SU-DHL-6 (cell line): ENCODE results near the gene PRLR.

Experiments
- H2AFZ ChIP-seq: fragments of 200-600 bp; sonication (generic); 2 replicates; pipeline ENCODE4 v1.6.1; 2014; ENCODE audit warnings: low read depth, mild to moderate bottlenecking, moderate library complexity, mixed read lengths, antibody characterized with exemption, low read length; ENCODE audit not compliant: severe bottlenecking
- H3F3A ChIP-seq: fragments of 200-600 bp; shearing (Covaris generic); 2 replicates; pipeline ENCODE4 v1.6.0; 2016; ENCODE audit warnings: antibody characterized with exemption, mild to moderate bottlenecking; ENCODE audit not compliant: insufficient read depth
- H3K27ac ChIP-seq: fragments of 200-600 bp; sonication (generic); 2 replicates; pipeline ENCODE4 v1.5.1; 2016; ENCODE audit warnings: low read depth, mild to moderate bottlenecking, low read length, moderate library complexity, mixed read lengths
- H3K27me3 ChIP-seq: fragments of 200-600 bp; sonication (generic), shearing (Covaris generic); 2 replicates; pipeline ENCODE4 v1.6.0; 2014; ENCODE audit warnings: mild to moderate bottlenecking, low read length
- H3K36me3 ChIP-seq: fragments of 200-600 bp; sonication (generic); 2 replicates; pipeline ENCODE4 v1.6.1; 2014; ENCODE audit warnings: mild to moderate bottlenecking, low read length, mixed read lengths
- H3K4me2 ChIP-seq: fragments of 300-600, 200-600 bp; shearing (Covaris generic), sonication (generic); 2 replicates; pipeline ENCODE4 v1.6.0; 2014; ENCODE audit warnings: low read length, low read depth, mild to moderate bottlenecking; ENCODE audit not compliant: poor library complexity, severe bottlenecking
- H3K4me3 ChIP-seq: fragments of 200-600 bp; sonication (generic); 2 replicates; pipeline ENCODE4 v1.5.1; 2014; ENCODE audit warnings: antibody characterized with exemption, low read length, mild to moderate bottlenecking, mixed read lengths; ENCODE audit not compliant: insufficient read depth, poor library complexity, severe bottlenecking
- H3K79me2 ChIP-seq: fragments of 200-600 bp; sonication (generic); 2 replicates; pipeline ENCODE4 v1.6.1; 2014; ENCODE audit warnings: mild to moderate bottlenecking, low read length, moderate library complexity; ENCODE audit not compliant: insufficient read depth
- H3K9ac ChIP-seq: fragments of 200-600 bp; sonication (generic); 2 replicates; pipeline ENCODE4 v1.7.0; 2014; ENCODE audit warnings: mild to moderate bottlenecking, low read length
- H3K9me2 ChIP-seq: fragments of 200-600 bp; sonication (generic); replicated peaks from 2 replicates; pipeline ENCODE4 v1.6.1; 2014; ENCODE audit warnings: low read length; ENCODE audit not compliant: insufficient read depth
- H3K9me3 ChIP-seq: fragments of 200-600 bp; sonication (generic); 2 replicates; pipeline ENCODE4 v1.6.1; 2014; ENCODE audit warnings: low read length, mixed read lengths; ENCODE audit not compliant: insufficient read depth
- H4K20me1 ChIP-seq: fragments of 200-600 bp; sonication (generic); 2 replicates; pipeline ENCODE4 v1.6.1; 2014; ENCODE audit warnings: low read depth, mild to moderate bottlenecking, antibody characterized with exemption, low read length, moderate library complexity, mixed read lengths
- EZH2phosphoT487 ChIP-seq: fragments of 200-600 bp; sonication (generic), shearing (Covaris generic); conservative IDR thresholded peaks from 2 replicates; pipeline ENCODE4 v1.6.1; 2018; ENCODE audit warnings: mild to moderate bottlenecking, antibody characterized with exemption, low read length, moderate library complexity, mixed read lengths
- TF ChIP-seq, protein P1 (sequence below): fragments of 200-600 bp; sonication (generic); IDR thresholded peaks from one replicate; pipeline ENCODE4 v1.5.1; 2017; ENCODE audit warnings: antibody characterized with exemption, mild to moderate bottlenecking, low read length, moderate library complexity; ENCODE audit not compliant: insufficient read depth, poor library complexity, severe bottlenecking

PRLR gene

DNA sequence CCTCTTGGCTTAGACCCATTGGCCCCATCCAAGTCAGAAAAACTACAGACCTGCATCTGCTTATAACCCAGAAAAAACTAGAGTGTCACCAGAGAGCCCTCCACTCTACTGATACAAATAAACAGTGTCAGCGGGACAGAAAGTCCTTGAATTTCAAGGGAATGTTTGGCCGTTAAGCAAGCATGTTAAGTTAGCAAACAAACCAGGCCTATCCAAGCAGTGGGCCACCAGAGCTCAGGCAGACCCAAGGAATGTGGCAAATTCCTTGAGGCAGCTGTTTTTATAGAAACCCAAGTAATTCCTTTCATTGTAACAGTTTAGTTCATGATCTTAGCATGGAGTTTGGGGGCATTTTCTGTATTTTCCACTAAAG, 70.9 kb downstream of the PRLR start:
- Histone ChIP-seq H3K9me3 (no peaks in the 10 kb centered on the region), H3K9me2 (no peaks in the 10 kb centered on the region), H3K79me2 (no peaks in the 10 kb centered on the region), H4K20me1 (no peaks in the 10 kb centered on the region), H3K27me3 (no peaks in the 10 kb centered on the region), H3K4me3 (no peak overlapping the region), H3K36me3 (no peaks in the 10 kb centered on the region), H3K4me2 (no peak overlapping the region), H2AFZ (no peak overlapping the region), H3K9ac (no peak overlapping the region), H3K27ac (no peak overlapping the region), H3F3A (no peaks in the 10 kb centered on the region)
- TF ChIP-seq, protein P1, sequence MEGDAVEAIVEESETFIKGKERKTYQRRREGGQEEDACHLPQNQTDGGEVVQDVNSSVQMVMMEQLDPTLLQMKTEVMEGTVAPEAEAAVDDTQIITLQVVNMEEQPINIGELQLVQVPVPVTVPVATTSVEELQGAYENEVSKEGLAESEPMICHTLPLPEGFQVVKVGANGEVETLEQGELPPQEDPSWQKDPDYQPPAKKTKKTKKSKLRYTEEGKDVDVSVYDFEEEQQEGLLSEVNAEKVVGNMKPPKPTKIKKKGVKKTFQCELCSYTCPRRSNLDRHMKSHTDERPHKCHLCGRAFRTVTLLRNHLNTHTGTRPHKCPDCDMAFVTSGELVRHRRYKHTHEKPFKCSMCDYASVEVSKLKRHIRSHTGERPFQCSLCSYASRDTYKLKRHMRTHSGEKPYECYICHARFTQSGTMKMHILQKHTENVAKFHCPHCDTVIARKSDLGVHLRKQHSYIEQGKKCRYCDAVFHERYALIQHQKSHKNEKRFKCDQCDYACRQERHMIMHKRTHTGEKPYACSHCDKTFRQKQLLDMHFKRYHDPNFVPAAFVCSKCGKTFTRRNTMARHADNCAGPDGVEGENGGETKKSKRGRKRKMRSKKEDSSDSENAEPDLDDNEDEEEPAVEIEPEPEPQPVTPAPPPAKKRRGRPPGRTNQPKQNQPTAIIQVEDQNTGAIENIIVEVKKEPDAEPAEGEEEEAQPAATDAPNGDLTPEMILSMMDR: no peak
- TF ChIP-seq EZH2phosphoT487: no peak

DNA sequence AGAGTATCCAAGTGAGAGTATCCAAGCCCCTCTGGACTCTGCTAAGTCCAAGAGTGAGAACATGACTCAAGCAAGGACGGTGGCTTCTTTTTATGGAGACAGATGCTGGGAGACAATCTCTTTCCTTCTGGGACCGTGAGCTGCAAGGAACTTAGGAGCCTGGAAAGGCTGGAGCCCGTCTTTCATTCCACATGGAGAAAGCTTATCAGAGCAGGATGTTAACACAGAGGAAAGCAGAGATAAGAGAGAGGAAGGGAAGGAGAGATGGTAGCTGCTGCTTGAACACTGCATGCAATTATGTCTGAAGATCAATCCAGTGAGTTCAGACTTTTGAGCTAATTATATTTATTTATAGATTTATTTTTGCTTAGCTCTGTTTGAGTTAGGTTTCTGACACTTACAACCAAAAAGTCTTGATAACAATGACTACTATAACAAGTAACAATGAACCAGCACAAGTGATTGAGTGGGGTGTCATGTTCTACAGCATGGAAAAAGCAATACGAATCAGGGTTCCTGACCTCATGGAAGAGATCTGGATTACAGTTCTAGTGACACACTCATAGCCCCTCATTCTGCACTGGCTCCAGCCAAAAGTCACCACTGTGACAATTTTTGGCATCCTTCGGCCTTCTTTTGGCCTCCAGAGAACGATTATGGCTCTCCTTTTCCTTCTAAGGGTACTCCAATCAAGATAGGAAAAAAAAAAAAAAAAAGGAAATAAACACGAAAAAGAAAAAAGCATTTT, 71.5 kb downstream of the PRLR start:
- TF ChIP-seq, protein P1: no peak
- no peak for TF ChIP-seq EZH2phosphoT487
- Histone ChIP-seq H3F3A (no peaks in the 10 kb centered on the region), H3K27me3 (no peaks in the 10 kb centered on the region), H3K36me3 (no peaks in the 10 kb centered on the region), H3K4me3 (no peak overlapping the region), H3K9me2 (no peaks in the 10 kb centered on the region), H3K9me3 (no peaks in the 10 kb centered on the region), H3K9ac (no peak overlapping the region), H2AFZ (no peak overlapping the region), H3K27ac (no peak overlapping the region), H3K79me2 (no peaks in the 10 kb centered on the region), H3K4me2 (no peak overlapping the region), H4K20me1 (no peaks in the 10 kb centered on the region)

DNA sequence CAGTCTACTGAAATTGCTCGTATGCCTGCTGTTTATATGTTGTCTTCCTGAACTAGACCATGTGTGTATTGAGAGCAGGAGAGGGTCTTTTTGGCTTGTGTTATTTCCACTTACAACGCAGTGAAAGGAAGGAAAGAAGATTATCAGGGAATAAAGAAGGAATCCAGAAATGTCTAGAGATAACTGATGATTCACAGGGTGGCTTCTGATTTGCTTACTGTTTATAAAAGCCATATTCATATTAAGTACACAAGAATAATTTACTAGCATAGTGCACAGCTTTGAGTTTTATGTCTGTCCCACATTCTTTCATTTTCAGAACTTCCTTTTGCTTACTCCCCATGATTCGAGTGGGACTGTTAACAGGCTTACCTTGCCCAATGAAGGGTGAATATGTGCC, 72.1 kb downstream of the PRLR start:
- Histone ChIP-seq H3K4me2 (no peak overlapping the region), H4K20me1 (no peaks in the 10 kb centered on the region), H3F3A (no peaks in the 10 kb centered on the region), H3K9me3 (no peaks in the 10 kb centered on the region), H3K79me2 (no peaks in the 10 kb centered on the region), H3K9me2 (no peaks in the 10 kb centered on the region), H3K27ac (no peak overlapping the region), H3K9ac (no peak overlapping the region), H3K36me3 (no peaks in the 10 kb centered on the region), H3K27me3 (no peaks in the 10 kb centered on the region), H2AFZ (no peak overlapping the region), H3K4me3 (no peak overlapping the region)
- TF ChIP-seq EZH2phosphoT487: no peak
- TF ChIP-seq, protein P1: no peak
